Measurements from ENCODE around the gene CHRNB2.

- TF ChIP-seq CTCF (IDR thresholded peaks at IDR 0.05; ENCODE audit: poor library complexity) (no peak), EZH2phosphoT487 (IDR thresholded peaks at IDR 0.05; ENCODE audit: low read depth, severe bottlenecking, unreplicated experiment) (no peak)
These were observed 51.8 kb downstream of the CHRNB2 start for GRCh38 chr1:154619181-154619948.
